ENCODE results near the gene PPP2R2D.
"Not testable (repeated sequence)": the region's sequence is repeated elsewhere in the genome, so short reads cannot be mapped to it uniquely, and the experiment has no call there.

The PPP2R2D gene

DNA sequence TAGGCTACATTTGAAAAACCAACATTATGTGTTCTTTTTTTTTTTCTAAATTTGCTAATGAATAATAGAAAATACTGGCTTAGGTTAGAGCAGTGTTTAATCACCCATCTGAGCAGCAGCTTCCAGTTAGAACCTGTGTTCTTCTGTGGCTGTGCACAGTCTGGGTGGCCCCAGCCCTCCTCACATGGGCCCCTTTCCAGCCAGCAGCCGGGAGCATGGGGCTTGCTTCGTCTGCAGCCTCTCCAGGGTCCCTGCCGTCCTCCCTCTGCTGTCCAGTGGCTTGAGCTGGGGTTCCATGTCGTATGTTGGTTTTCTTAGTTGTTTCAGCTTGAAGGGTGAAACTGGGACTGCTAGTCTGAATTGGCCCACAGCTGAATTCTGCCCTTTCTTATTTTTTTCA is 43.6 kb downstream of the PPP2R2D start:
- TF ChIP-seq, protein P1, sequence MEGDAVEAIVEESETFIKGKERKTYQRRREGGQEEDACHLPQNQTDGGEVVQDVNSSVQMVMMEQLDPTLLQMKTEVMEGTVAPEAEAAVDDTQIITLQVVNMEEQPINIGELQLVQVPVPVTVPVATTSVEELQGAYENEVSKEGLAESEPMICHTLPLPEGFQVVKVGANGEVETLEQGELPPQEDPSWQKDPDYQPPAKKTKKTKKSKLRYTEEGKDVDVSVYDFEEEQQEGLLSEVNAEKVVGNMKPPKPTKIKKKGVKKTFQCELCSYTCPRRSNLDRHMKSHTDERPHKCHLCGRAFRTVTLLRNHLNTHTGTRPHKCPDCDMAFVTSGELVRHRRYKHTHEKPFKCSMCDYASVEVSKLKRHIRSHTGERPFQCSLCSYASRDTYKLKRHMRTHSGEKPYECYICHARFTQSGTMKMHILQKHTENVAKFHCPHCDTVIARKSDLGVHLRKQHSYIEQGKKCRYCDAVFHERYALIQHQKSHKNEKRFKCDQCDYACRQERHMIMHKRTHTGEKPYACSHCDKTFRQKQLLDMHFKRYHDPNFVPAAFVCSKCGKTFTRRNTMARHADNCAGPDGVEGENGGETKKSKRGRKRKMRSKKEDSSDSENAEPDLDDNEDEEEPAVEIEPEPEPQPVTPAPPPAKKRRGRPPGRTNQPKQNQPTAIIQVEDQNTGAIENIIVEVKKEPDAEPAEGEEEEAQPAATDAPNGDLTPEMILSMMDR (conservative IDR thresholded peaks at IDR 0.05), result no peak
- H3K27ac ChIP-seq, result no peak overlapping the region

DNA sequence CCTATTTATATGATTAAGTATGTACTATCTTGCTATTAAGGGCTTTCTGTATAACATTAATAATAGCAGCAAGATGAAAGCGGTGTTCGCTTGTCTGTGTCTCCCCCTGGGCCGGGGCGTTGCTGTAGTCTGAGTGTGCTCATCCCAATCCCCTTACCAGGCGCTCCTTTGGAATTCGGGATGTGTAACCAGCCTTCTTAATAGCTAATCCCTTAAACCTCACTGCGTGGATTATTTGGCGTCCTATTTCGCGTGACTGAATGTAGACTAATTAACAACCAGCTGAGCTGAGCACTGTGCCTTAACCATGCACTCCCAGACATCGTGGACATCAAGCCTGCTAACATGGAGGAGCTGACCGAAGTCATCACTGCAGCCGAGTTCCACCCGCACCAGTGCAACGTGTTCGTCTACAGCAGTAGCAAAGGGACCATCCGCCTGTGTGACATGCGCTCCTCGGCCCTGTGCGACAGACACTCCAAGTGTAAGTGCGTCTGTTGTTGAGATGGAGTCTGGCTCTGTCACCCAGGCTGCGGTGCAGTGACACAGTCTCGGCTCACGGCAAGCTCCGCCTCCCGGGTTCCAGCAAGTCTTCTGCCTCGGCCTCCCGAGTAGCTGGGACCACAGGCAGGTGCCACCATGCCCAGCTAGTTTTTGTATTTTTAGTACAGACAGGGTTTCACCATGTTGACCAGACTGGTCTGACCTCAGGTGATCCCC is 44.3 kb downstream of the PPP2R2D start:
- peak overlapping the region; percentile 51; the same call in 1 of the 2 replicates for H3K27ac ChIP-seq
- TF ChIP-seq, protein P1 (conservative IDR thresholded peaks at IDR 0.05), result no peak

- H3K27ac ChIP-seq, result peak overlapping the region; percentile 51
- TF ChIP-seq, protein P1 (conservative IDR thresholded peaks at IDR 0.05), result no peak
Observed at GRCh38 chr10:131946321-131946751, 45.5 kb downstream of the PPP2R2D start.

DNA sequence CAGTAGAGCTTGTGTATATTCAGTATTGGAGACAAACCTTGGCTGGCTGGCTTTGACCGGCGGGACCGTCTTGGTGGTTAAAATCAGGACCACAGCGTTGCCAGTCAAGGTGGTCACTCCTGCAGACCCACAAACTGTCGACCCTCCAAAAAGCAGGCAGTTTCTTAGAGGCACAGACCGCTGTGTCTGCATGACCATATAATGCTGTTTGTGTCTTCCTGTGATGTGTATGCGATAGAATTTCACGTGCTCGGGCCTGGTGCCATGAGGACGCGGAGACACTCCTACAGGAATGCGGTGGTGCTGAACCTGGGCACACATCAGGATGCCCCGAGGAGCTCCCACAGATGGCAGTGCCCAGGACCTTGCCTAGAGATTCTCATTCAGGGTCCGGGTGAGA is 46.1 kb downstream of the PPP2R2D start:
- TF ChIP-seq, protein P1 (conservative IDR thresholded peaks at IDR 0.05), result no peak
- H3K27ac ChIP-seq, result peak overlapping the region; percentile 51

- TF ChIP-seq, protein P1 (conservative IDR thresholded peaks at IDR 0.05), result no peak
- no peak overlapping the region for H3K27ac ChIP-seq
Observed at GRCh38 chr10:131947631-131948347, 47.0 kb downstream of the PPP2R2D start.

GRCh38 chr10:131948501-131948900 is 47.7 kb downstream of the PPP2R2D start:
- TF ChIP-seq, protein P1 (conservative IDR thresholded peaks at IDR 0.05), result no peak
- H3K27ac ChIP-seq, result no peak overlapping the region

DNA sequence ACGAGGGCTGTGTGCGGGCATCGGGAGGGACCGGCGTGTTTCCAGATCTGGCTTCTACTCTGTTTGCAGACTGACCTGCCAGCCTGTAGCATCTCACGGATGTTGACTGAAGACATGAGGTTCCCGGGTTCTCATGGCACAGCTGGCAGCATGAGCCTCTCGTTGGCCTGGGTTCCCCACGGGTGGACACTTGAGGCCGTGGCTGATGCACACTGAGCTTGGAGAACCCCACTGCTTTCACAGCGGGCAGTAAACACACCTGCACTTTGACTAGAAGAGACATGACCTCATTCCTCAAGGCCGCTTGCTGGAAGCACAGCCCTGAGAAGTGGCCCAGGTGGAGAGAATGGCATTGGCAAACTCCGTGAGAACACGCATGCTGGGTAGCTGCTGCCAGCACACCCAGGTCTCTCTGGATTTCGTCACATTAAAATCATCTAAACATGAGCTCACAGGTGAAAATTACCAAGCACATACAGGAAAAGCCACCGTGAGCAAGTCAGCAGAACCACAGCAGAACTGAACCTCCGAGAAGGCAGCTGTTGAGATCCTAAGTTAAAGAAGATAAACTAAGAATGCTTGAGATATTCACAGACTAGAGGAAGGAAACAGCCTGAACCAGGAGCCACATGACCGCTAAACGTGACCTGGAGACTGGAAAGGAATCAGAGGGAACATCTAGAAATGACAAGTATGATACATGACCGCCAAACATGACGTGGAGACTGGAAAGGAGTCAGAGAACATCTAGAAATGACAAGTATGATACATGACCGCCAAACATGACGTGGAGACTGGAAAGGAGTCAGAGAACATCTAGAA is 48.4 kb downstream of the PPP2R2D start:
- no peak overlapping the region for H3K27ac ChIP-seq
- TF ChIP-seq, protein P1 (conservative IDR thresholded peaks at IDR 0.05), result no peak

DNA sequence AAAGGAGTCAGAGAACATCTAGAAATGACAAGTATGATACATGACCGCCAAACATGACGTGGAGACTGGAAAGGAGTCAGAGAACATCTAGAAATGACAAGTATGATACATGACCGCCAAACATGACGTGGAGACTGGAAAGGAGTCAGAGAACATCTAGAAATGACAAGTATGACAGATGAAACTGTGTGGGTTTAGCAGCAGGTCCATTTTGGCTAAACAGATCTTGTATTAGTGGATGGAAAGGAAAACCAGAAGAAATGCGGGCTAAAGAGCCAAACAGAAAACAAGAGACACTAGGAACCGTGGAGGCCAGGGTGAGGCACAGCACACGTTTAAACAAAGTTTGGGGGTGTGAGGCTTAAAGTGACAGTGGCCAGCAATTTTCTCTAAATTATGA is 49.1 kb downstream of the PPP2R2D start:
- H3K27ac ChIP-seq, result not testable (repeated sequence)

Data from VCaP (cell line).